ENCODE results near the gene MAMSTR. TPM values are rescaled to one million over a fixed set of nuclear protein-coding genes. Genes with fewer than 3 reads are reported as not detected.

MAMSTR gene
- total and polyA plus RNA-seq, 9 of the 15 experiments (the other 6 are each of a cell fraction or from before 2014, with no cell fraction given): 0.08 to 1.00 (median 0.40) TPM; not detected in 1

DNA sequence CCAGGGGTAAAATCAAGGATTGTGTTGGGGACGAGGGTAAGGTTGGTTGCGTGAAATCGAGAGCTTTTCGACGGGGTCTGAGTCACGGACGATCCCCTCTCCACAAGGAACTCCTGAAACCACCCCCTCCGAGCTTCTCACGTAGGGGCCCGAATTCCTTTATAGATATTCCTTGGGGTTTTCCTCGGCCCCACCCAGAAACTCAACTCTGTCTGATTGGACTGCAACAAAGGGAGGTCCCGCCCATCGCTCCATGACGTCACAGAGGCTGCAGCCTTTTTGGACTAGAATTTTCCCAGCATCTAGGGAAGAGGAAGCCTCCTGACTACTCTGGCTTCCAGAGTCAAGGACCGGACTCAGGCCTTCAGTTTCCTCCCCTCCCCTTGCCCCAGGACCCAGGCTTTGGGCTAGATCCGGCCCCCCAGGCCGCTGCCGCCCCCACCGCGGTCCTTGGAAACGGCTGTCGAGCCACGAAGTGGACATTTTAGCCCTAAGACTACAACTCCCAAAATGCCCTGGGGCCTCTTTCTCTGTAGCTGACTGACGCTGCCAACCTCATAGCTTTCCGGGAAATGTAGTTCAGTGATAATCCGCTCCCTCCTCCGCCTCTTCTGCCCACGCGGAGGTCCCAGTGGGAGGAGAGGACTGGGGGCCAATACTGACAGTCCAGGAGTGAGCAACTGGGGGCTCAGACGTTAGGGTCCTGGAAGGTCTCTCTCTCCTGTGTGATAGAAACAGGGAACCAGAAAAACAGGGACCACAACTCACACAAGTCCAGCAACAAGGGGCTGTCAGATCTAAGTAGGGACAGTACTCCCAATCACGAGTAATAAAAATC lies 27.4 kb upstream of the MAMSTR start, which contains the start of gene IZUMO1 (continued):
- no peak for TF ChIP-seq MXD1 (CRISPR knock-in tag; IDR thresholded peaks at IDR 0.05; ENCODE audit: borderline replicate concordance, poor library complexity, severe bottlenecking)
- no peak for TF ChIP-seq MECOM (CRISPR knock-in tag; IDR thresholded peaks at IDR 0.05)
- TF ChIP-seq NBN (IDR thresholded peaks at IDR 0.05; ENCODE audit: low read depth): peak; percentile 85; the same call in 1 of the 2 replicates
- no peak for TF ChIP-seq ARID4B (CRISPR knock-in tag; IDR thresholded peaks at IDR 0.05)
- TF ChIP-seq PHF21A (IDR thresholded peaks at IDR 0.05; ENCODE audit: borderline replicate concordance, low read depth): no peak
- TF ChIP-seq, protein P1, sequence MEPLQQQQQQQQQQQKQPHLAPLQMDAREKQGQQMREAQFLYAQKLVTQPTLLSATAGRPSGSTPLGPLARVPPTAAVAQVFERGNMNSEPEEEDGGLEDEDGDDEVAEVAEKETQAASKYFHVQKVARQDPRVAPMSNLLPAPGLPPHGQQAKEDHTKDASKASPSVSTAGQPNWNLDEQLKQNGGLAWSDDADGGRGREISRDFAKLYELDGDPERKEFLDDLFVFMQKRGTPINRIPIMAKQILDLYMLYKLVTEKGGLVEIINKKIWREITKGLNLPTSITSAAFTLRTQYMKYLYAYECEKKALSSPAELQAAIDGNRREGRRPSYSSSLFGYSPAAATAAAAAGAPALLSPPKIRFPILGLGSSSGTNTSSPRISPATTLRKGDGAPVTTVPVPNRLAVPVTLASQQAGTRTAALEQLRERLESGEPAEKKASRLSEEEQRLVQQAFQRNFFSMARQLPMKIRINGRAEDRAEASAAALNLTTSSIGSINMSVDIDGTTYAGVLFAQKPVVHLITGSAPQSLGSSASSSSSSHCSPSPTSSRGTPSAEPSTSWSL (CRISPR knock-in tag; IDR thresholded peaks at IDR 0.05; ENCODE audit: borderline replicate concordance): no peak
- no peak for TF ChIP-seq RNF219 (CRISPR knock-in tag; IDR thresholded peaks at IDR 0.05)
- no peak for TF ChIP-seq MTA2 (IDR thresholded peaks at IDR 0.05; ENCODE audit: low read depth)
- TF ChIP-seq SRSF1 (IDR thresholded peaks at IDR 0.05; ENCODE audit: low read depth, low read length): no peak
- peak; percentile 88 for TF ChIP-seq ATF3 (IDR thresholded peaks at IDR 0.05)
- no peak for TF ChIP-seq ATF3 (CRISPR knock-in tag; conservative IDR thresholded peaks at IDR 0.05)
- no peak for TF ChIP-seq KDM1A (IDR thresholded peaks at IDR 0.05)
- no peak for TF ChIP-seq RAD51 (IDR thresholded peaks at IDR 0.05; ENCODE audit: borderline replicate concordance, low read depth)
- TF ChIP-seq POLR2B (IDR thresholded peaks at IDR 0.05; ENCODE audit: low read depth, partially characterized antibody): peak; percentile 38
- TF ChIP-seq GTF2E2 (tag; IDR thresholded peaks at IDR 0.05): no peak
- TF ChIP-seq NUFIP1 (IDR thresholded peaks at IDR 0.05; ENCODE audit: partially characterized antibody): no peak
- TF ChIP-seq MEF2A (IDR thresholded peaks at IDR 0.05; ENCODE audit: control insufficient read depth, low read depth, low read length): no peak
- no peak for TF ChIP-seq SLC30A9 (CRISPR knock-in tag; IDR thresholded peaks at IDR 0.05)
- TF ChIP-seq ZNF77 (CRISPR knock-in tag; IDR thresholded peaks at IDR 0.05): no peak

All from K562 (cell line).